Measurements from ENCODE around the gene ST3GAL4. TPM values are rescaled to one million over a fixed set of nuclear protein-coding genes. Genes with fewer than 3 reads are reported as not detected.
"Not testable (repeated sequence)": the region's sequence is repeated elsewhere in the genome, so short reads cannot be mapped to it uniquely, and the experiment has no call there.

The ST3GAL4 gene
- total and polyA plus RNA-seq, 5 experiments from 2014 or later = 1.1 to 6.6 (median 2.1) TPM

DNA sequence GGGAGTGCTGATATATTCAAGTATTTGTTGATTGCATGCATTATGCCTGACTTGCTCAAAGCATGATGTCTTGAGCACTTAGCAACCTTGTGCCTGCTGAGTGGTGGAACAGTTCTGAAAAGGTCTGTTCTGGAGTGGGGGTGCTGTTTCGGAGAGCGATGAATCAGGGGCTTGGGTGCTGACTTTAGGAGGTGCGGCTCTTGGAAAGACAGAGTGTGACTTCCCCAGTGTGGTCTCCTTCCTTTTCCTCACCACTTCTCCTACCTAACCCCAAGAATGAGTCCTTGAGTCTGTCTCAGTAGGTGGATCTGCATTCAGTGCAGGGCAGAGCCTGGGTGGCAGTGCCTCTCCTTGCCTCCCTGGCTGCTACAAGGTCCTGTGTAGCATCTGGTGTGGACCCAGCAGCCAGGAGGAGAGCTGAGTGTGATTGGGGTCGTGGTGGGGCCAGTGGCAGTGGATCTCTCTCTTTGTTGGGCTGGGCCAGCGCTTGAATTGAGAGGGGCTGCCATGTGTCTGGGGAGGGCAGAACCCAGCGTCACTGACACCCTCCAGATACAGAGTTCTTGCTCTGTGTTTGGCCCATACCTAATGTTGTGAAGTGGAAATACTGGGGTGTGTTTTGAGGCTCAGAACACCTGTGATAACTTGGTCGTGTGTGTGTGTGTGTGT is 35.9 kb downstream of the ST3GAL4 start:
- Mint-ChIP-seq H3K4me3 (no peak overlapping the region), H3K27ac (no peak overlapping the region), H3K27me3 (no peaks in the 10 kb centered on the region), H3K9me3 (no peaks in the 10 kb centered on the region), H3K4me1 (peaks cover 0 to 22% (median 5%) of the 10 kb centered on the region in 4 donors), H3K36me3 (no peaks in the 10 kb centered on the region)
- DNase-seq = no peak
- ATAC-seq = no peak
- POLR2A ChIA-PET = no interaction called here

DNA sequence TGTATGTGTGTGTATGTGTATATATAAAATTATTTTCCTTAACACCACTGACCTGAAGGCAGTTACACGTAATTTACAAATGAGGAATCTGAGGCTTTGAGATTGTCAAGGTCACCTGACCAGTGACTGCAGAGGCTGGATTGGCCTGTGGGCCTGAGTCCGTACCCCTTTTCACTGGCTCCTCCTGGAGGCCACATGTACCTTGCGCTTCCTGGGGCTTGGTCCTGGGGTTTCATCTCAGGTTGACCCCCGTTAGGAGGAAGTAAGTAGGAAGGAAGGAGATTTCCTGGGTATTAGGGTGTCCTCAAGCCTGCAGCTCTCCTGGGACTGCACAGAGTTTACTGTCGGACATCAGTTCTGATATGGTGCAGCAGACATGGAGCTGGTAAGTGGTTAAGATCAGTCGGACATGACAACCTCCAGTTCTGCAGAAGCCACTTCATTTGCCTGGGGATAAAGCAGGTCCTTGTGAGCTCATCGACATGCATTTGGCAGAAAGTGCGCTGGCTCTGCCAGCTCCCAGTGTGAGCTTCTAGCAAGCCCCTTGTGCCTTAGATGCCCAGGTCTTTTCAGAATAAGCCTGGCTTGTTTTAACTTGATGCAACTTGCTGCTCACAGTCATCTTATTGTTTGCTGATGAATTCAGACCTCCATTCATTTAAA is 36.6 kb downstream of the ST3GAL4 start:
- ATAC-seq (no peak), DNase-seq (no peak)
- Mint-ChIP-seq H3K27ac (peak overlapping the region in 1 of 10 donors; percentile 23), H3K36me3 (no peaks in the 10 kb centered on the region), H3K9me3 (no peaks in the 10 kb centered on the region), H3K4me3 (no peak overlapping the region), H3K27me3 (no peaks in the 10 kb centered on the region), H3K4me1 (peaks cover 0 to 17% (median 5%) of the 10 kb centered on the region in 4 donors)
- POLR2A ChIA-PET = no interaction called here

DNA sequence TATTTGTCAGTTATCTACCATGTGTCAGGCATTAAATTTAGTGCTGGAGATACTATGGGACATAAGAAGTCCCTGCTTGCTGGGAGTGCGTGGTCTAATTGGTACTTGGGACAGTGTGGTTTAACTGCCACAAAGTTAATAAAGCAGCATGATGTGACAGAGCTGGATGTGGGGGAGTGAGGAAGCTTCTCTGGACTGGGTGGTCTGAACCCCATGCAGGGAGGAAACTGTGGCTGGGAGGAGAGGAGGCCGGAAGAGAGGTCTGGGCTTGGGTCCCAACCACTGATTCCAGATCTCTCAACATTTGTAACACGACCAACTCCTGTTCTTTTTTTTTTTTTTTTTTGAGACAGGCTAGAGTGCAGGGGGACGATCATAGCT is 37.1 kb downstream of the ST3GAL4 start:
- H3K4me1 Mint-ChIP-seq = peaks cover 0 to 15% (median 5%) of the 10 kb centered on the region in 4 donors
- H3K4me3 Mint-ChIP-seq = peak overlapping the region in 1 of 10 donors; percentile 36
- H3K27me3 Mint-ChIP-seq = no peaks in the 10 kb centered on the region
- H3K36me3 Mint-ChIP-seq = no peaks in the 10 kb centered on the region
- POLR2A ChIA-PET = no interaction called here
- H3K9me3 Mint-ChIP-seq = no peaks in the 10 kb centered on the region
- peak overlapping the region in 3 of 10 donors; percentile 23 to 35 (median 23) for H3K27ac Mint-ChIP-seq
- DNase-seq (no peak), ATAC-seq (no peak)

DNA sequence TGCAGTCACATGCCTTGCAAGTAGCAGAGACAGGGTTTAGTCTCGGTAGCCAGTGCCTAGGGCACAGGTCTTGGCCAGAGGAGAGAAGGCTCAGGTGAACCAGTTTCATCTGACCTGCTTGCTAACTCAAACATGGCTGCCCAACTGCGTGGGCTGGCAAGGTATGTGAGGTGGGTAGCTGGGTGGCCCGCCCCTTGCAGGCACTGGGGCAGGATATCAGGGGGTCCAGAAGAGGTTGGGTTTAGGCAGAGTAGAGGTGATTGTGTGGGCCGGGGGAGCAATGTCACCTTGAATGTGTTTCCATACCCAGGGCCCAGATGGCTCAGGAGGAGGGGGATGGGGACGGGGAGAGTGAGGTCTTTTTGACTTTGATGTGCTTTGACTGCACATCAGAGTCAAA is 37.7 kb downstream of the ST3GAL4 start:
- no peak overlapping the region for H3K27ac Mint-ChIP-seq
- no peaks in the 10 kb centered on the region for H3K27me3 Mint-ChIP-seq
- ATAC-seq = no peak
- peaks cover 0 to 15% (median 5%) of the 10 kb centered on the region in 4 donors for H3K4me1 Mint-ChIP-seq
- H3K9me3 Mint-ChIP-seq = no peaks in the 10 kb centered on the region
- H3K4me3 Mint-ChIP-seq = no peak overlapping the region
- no peaks in the 10 kb centered on the region for H3K36me3 Mint-ChIP-seq
- POLR2A ChIA-PET = no interaction called here
- DNase-seq = no peak

DNA sequence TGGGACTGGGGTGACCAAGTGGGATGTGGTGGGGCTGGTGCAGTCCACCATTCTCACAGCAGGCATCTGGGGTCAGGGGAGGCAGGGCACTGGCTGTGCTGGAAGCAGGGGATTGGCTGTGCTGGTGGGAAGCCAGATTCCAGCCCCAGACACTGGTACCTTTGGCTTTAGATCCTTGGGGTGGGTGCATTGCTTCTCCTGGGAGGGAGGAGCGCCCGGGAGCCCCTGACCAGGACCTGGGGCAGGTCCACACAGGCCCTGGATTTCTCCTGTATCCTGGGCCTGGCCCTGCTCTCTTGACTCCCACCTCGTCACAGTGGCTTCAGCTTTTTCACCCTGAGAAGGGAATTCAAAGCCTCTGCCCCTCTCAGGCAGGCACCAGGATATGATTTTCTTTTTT is 38.5 kb downstream of the ST3GAL4 start:
- no peak overlapping the region for H3K4me3 Mint-ChIP-seq
- H3K36me3 Mint-ChIP-seq = no peaks in the 10 kb centered on the region
- no peak for ATAC-seq
- no peak for DNase-seq
- POLR2A ChIA-PET = no interaction called here
- H3K4me1 Mint-ChIP-seq = peaks cover 0 to 15% (median 5%) of the 10 kb centered on the region in 4 donors
- H3K27me3 Mint-ChIP-seq = no peaks in the 10 kb centered on the region
- H3K9me3 Mint-ChIP-seq = no peaks in the 10 kb centered on the region
- H3K27ac Mint-ChIP-seq = no peak overlapping the region

DNA sequence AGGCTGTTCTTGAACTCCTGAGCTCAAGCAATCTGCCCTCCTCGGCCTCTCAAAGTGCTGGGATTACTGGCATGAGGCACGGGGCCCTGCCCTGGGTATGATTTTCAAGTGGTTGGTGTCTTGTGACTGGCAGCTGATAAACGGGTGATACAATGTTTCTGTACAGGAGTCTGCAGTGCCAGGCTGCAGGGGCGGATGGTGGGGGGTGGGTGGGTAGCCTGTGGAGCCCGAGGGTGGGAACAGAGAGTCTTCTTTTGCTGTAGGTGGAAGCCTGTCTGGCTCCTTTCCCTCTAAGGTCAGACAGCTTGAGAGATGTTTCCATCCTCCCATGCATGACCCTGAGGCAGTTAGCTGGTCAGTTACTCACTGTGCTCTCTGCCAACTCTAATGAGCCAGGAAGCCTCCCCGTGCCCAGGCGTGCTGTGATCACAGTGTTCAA is 39.2 kb downstream of the ST3GAL4 start:
- H3K27ac Mint-ChIP-seq, H3K9me3 Mint-ChIP-seq, POLR2A ChIA-PET, H3K27me3 Mint-ChIP-seq, ATAC-seq, H3K36me3 Mint-ChIP-seq, H3K4me3 Mint-ChIP-seq, DNase-seq: not testable (repeated sequence)
- H3K4me1 Mint-ChIP-seq = peaks cover 0 to 15% (median 5%) of the 10 kb centered on the region in 4 donors

DNA sequence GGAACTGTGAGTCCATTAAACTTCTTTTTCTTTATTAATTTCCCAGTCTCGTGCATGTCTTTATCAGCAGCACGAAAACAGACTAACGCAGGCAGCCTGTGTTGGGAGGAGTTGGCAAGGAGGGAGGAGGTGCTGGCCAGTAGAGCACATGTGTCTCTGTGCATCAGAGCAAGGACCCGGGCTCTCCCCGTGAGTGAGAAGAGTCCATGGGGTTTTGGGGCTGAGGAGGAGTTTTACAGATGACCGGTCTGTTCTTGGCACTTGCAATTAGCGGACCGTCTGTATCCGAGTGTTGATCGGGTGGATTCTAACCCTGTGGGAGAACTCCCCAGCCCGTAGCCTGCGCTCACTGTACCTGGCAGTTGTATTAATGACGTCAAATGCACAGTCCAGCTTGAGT is 40.3 kb downstream of the ST3GAL4 start:
- H3K4me3 Mint-ChIP-seq, H3K9me3 Mint-ChIP-seq, DNase-seq, H3K27me3 Mint-ChIP-seq, ATAC-seq, POLR2A ChIA-PET, H3K36me3 Mint-ChIP-seq: not testable (repeated sequence)
- peak overlapping the region in 1 of 10 donors; percentile 57 for H3K27ac Mint-ChIP-seq
- H3K4me1 Mint-ChIP-seq = peaks cover 0 to 15% (median 4%) of the 10 kb centered on the region in 4 donors

DNA sequence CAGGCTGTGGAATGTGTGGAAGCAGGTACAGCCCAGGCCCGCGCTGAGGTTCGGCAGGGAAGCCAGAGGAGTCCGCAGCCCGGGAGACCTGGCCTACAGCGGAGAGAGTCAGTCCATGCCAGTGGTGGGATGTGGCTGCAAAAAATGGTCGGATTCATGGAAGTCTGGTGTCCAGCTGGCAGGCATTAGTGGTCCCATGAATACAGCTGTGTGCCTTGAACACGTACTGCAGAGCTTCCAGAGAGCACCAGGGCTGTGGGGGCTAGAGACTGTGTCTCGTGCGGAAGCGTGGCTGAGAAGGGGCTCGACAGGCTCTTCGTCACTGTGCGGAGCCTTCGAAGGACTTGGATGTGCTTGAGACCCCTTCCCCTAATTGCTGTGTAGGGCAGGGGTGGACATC is 40.8 kb downstream of the ST3GAL4 start:
- peaks cover 0 to 13% (median 4%) of the 10 kb centered on the region in 4 donors for H3K4me1 Mint-ChIP-seq
- DNase-seq, H3K27me3 Mint-ChIP-seq, ATAC-seq, H3K9me3 Mint-ChIP-seq, POLR2A ChIA-PET, H3K36me3 Mint-ChIP-seq, H3K4me3 Mint-ChIP-seq, H3K27ac Mint-ChIP-seq: not testable (repeated sequence)

DNA sequence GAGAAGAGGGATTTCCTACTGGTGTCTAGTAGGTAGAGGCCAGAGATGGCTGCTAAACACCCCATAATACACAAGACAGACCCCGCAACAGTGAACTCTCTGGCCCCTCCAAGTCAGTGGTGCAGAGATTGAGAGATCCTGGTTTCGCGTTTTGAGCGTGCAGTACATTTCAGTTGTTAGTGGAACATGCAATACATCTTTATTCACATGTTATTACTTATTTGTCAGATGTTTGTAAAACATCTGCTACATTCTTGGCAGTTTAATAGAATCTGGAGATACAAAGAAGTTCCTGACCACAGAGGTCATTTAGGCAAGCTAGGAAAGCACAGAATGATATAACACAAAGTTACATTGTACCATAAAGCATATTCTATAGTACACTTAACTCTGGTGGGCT is 41.5 kb downstream of the ST3GAL4 start:
- Mint-ChIP-seq H3K36me3 (no peaks in the 10 kb centered on the region), H3K4me1 (peaks cover 0 to 9% (median 5%) of the 10 kb centered on the region in 4 donors), H3K27ac (no peak overlapping the region), H3K4me3 (no peak overlapping the region), H3K27me3 (no peaks in the 10 kb centered on the region), H3K9me3 (no peaks in the 10 kb centered on the region)
- POLR2A ChIA-PET = no interaction called here
- no peak for DNase-seq
- no peak for ATAC-seq

DNA sequence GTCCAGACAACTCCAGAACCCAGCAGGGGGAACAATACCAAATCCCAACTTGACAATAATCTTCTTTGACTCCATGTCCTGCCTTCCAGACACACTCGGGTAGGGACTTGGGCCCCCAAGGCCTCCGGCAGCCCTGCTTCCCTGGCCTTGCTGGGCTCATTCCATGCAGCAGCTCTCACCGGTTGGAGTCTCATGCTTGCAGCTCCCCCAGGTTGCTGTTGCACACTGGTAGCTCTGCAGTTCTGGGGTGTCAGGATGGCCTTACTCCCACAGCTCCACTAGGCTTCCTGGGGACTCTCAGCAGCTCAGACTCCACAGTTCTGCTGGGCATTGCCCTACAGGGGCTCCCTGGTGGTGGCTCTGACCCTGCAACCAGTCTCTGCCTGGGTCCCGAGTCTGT is 42.8 kb downstream of the ST3GAL4 start:
- ATAC-seq = no peak
- Mint-ChIP-seq H3K9me3 (no peaks in the 10 kb centered on the region), H3K36me3 (no peaks in the 10 kb centered on the region)

DNA sequence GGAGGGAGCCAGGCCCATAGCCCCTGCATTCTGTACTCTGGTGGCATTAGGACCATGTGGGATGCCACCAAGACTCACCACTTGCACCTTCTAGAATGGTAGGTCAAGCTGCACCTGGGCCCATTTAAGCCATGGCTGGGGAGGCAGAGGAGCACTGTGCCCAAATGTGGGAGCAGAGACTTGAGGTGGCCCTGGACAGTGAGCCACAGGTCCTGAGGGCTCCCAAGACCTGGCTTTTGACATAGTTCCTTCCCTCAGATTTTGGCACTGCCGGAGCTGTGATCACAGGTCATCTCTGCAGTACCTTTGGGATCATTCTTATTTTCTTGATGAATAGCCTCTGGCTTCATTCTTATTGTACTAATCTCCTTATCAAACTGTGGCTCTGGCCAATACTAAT is 43.2 kb downstream of the ST3GAL4 start:
- Mint-ChIP-seq H3K27me3 (no peaks in the 10 kb centered on the region), H3K36me3 (no peaks in the 10 kb centered on the region), H3K4me1 (peaks cover 0 to 2% (median 0%) of the 10 kb centered on the region in 4 donors), H3K4me3 (no peak overlapping the region), H3K27ac (peak overlapping the region in 1 of 10 donors; percentile 13), H3K9me3 (no peaks in the 10 kb centered on the region)
- ATAC-seq = no peak
- POLR2A ChIA-PET = no interaction called here
- no peak for DNase-seq

More for the DNA sequence above, 42.8 kb downstream of the ST3GAL4 start:
- Mint-ChIP-seq H3K27me3 (no peaks in the 10 kb centered on the region), H3K27ac (no peak overlapping the region), H3K4me3 (no peak overlapping the region), H3K4me1 (peaks cover 0 to 2% (median 0%) of the 10 kb centered on the region in 4 donors)
- POLR2A ChIA-PET = no interaction called here
- no peak for DNase-seq

DNA sequence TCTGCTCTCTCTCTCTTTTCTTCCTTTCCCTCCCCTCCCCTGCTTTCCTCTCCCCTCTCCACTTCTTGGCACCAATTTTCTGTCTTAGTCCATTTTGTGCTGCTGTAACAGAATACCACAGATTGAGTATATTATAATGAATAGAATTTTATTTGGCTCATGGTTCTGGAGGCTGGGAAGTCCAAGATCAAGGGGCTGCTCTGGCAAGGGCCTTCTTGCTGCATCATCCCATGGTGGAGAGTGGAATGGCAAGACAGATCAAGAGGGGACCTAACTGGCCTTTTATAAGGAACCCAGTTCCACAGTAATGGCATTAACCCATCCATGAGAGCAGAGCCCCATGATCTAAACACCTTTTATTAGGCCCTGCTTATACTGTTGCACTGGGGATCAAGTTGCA is 44.5 kb downstream of the ST3GAL4 start:
- H3K36me3 Mint-ChIP-seq = no peaks in the 10 kb centered on the region
- H3K27me3 Mint-ChIP-seq = no peaks in the 10 kb centered on the region
- DNase-seq (no peak), ATAC-seq (no peak)
- H3K9me3 Mint-ChIP-seq = no peaks in the 10 kb centered on the region
- POLR2A ChIA-PET = no interaction called here
- H3K27ac Mint-ChIP-seq = no peak overlapping the region
- H3K4me3 Mint-ChIP-seq = no peak overlapping the region
- peaks cover 0 to 2% (median 0%) of the 10 kb centered on the region in 4 donors for H3K4me1 Mint-ChIP-seq

DNA sequence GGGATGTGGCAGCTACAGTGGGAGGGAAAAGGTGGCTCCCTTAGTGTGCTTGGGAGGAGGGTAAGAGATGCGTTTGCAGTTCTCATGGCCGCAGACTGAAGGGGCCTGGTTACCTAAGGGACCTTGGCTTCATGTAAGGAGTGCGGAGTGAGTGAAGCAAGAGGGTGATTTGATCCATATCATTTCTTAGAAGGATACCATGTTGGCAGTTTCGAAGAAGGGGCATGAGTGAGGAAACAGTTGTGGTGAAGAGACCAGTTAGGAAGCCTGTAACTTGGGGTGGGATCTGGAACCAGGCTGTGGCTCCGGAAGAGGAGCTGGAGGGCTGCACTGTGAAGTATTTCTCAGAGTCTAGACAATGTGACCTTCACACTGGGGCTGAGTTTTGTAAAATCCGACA is 45.0 kb downstream of the ST3GAL4 start:
- Mint-ChIP-seq H3K27me3 (no peaks in the 10 kb centered on the region), H3K4me3 (no peak overlapping the region), H3K36me3 (no peaks in the 10 kb centered on the region), H3K27ac (no peak overlapping the region), H3K9me3 (no peaks in the 10 kb centered on the region), H3K4me1 (peaks cover 0 to 2% (median 0%) of the 10 kb centered on the region in 4 donors)
- DNase-seq = no peak
- no peak for ATAC-seq
- POLR2A ChIA-PET = no interaction called here

Data from naive thymus-derived CD8-positive, alpha-beta T cell (primary cell).